Raji (cell line): Measurements from ENCODE around the gene KIF26A.

Source experiments
- POLR2A ChIP-seq: IDR thresholded peaks from 2 replicates; pipeline ENCODE4 v1.6.1; 2011; ENCODE audit warnings: low read depth, low read length, control low read depth; ENCODE audit not compliant: insufficient read depth

KIF26A gene

GRCh38 chr14:104107101-104107581 is 31.2 kb upstream of the KIF26A start:
- TF ChIP-seq POLR2A = no peak

- TF ChIP-seq POLR2A = no peak
Measured at GRCh38 chr14:104107611-104108569, 30.5 kb upstream of the KIF26A start.

- TF ChIP-seq POLR2A = no peak
Measured at GRCh38 chr14:104108570-104109541, 29.5 kb upstream of the KIF26A start.

GRCh38 chr14:104109731-104110361 is 28.5 kb upstream of the KIF26A start:
- no peak for TF ChIP-seq POLR2A

GRCh38 chr14:104110491-104111209 is 27.7 kb upstream of the KIF26A start:
- no peak for TF ChIP-seq POLR2A

GRCh38 chr14:104111301-104112112 is 26.9 kb upstream of the KIF26A start:
- no peak for TF ChIP-seq POLR2A

GRCh38 chr14:104112113-104112505 is 26.3 kb upstream of the KIF26A start:
- TF ChIP-seq POLR2A = no peak

- no peak for TF ChIP-seq POLR2A
Measured at GRCh38 chr14:104112609-104113571, 25.5 kb upstream of the KIF26A start.

- no peak for TF ChIP-seq POLR2A
Measured at GRCh38 chr14:104113631-104114420, 24.6 kb upstream of the KIF26A start.

- TF ChIP-seq POLR2A = no peak
Measured at GRCh38 chr14:104114421-104115130, 23.8 kb upstream of the KIF26A start.

GRCh38 chr14:104115131-104115600 is 23.2 kb upstream of the KIF26A start:
- TF ChIP-seq POLR2A = no peak
